Fibroblast of skin of right biceps (primary cell): ENCODE data around the gene EGFLAM.
"Not testable (repeated sequence)": the region's sequence is repeated elsewhere in the genome, so short reads cannot be mapped to it uniquely, and the experiment has no call there.

ENCODE experiments used
- DNase-seq: peaks from one replicate; pipeline ENCODE4 v3.0.0-alpha.2; 2013

The EGFLAM gene

DNA sequence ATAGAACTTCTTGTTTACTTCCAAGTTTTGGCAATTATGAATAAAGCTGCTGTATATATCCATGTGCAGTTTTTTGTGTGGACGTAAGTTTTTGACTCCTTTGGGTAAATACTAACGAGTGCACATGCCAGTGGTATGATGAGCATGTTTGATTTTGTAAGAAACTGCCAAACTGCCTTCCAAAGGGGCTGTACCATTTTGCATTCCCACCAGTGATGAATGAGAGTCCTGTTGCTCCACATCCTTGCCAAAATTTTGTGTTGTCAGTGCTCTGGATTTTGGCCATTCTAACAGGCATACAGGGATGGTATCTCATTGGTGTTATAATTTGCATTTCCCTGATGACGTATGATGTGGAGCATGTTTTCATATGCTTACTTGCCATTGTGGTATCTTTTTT lies 73.5 kb downstream of the EGFLAM start:
- DNase-seq, result no peak

DNA sequence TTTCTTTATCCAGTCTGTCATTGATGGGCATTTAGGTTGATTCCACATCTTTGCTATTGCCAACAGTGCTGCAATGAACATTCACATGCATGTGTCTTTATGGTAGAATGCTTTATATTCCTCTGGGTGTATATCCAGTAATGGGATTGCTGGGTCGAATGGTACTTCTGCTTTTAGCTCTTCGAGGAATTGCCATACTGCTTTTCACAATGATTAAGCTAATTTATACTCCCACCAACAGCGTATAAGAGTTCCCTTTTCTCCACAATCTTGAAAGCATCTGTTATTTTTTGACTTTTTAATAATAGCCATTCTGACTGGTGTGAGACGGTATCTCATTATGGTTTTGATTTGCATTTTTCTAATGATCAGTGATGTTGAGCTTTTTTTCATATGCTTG lies 74.8 kb downstream of the EGFLAM start:
- DNase-seq, result not testable (repeated sequence)

DNA sequence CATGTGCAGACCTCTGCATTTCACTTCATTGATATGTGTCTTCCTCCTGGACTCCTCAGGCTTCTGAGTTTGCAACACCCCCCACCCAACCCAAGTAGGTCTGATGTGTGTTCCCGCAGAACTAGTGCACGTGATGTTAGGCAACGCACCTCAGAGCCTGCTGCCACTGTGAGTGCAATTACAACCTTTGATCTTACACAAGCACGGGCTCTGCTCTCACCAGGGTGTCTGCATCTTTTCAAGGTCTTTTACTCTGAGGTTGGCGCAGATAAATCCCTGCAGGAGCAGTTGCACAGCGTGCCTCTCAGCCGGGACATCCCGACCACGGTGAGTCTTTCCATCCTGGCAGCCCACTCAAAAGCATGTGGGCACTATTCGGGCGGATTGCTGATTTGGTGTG lies 80.1 kb downstream of the EGFLAM start:
- no peak for DNase-seq

DNA sequence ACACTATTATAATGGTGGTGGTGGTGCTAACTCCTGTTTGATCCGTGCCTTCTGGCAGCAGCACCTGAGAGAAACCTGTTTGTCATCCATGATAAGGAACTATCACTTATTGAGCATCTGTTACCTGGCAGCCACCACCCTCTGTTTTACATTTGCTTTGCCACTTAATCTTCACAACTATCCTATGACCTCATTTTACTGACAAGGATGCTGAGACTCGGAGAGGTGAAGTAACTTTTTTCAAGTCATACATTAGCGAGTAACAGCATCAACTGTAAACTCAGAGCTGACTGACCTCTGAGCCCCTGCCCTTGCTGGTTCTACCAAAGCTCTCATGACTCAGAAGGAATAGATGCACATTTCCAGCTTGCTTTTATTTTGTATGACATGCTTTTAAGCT lies 81.1 kb downstream of the EGFLAM start:
- DNase-seq, result no peak

DNA sequence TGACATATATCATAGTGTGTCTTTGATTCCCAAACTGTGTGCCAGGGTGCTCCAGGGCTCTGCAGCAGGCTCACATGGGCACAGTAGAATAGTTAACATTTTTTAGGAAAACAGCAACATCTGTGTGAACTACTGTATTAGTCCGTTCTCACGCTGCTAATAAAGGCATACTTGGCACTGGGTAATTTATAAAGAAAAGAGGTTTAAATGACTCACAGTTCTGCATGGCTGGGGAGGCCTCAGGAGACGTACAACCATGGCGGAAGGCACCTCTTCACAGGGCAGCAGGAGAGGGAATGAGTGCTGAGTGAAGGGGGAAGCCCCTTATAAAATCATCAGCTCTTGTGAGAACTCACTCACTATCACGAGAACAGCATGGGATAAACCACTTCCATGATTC lies 82.7 kb downstream of the EGFLAM start:
- DNase-seq, result no peak

DNA sequence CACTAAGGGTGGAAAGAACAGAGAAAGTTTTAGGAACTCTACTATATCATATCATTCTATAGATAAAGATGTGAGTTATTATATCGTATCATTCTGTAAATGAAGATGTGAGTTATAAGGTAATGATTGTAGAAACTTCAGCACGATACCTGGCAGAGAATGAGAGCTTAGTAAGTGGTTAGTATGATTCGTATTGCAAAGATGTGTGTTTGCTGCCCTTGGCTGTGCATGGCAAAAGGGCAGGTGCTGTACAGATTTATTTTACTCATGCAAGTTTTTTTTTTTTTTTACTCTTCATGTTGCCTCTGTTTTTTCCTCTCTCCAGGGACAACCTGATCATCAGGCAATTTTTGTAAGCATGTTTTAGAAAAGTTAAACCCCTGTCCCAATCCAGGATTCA lies 83.3 kb downstream of the EGFLAM start:
- DNase-seq, result no peak

DNA sequence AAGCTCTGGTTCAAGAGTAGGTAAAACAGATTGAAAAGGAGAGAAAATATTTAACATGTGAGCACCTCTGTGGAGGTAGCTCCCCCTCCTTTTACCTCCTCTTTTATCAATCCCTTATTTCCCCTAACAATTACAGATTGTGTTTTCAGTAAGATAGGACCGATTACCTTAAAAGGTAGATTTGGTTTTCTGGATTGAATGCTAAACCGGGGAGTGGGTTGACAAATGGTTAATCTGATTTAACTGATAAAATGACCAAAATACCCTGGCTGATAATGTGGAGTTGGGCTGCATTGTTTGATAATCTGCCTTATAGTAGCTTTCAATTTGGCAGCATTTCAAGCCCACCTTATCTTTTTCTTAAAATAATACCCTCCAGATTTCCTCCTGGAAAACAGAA lies 83.9 kb downstream of the EGFLAM start:
- DNase-seq, result no peak

DNA sequence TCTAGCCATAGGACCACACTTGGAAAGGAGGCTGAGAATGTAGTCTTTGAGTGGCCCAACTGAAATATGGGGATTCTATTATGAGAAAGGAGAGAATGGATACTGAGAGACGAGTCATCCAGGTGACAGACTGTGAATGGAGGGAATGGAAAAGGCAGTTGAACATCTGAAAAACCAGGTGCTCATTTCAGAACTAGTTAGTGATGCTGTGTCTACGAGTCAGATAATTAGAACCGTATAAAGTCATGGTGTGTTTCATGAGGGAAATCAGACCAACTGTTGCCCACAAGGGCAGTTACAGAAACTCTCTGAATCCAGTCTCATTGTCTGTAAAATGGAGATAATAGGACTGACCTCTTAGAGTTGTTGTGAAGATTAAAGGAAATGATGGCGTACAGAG lies 86.5 kb downstream of the EGFLAM start:
- no peak for DNase-seq

DNA sequence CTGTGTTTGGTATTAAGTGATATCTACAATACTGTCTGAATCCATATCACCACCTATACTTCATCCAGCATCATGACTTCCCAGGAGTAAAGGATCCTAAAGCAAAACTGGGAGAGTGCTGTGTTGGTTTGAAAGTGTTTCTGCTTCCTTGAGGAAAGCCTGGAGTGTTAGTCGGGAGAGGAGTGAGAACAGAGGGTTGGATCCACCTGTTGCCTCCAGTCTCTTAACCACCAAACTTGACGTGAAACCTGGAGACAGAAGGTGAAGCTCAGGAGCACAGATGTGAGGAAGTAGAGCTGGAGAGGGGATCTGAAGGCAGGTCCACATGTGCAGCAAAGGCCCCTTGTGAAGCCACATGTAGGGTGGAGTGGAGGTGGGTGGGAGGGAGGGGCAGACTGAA lies 88.2 kb downstream of the EGFLAM start:
- no peak for DNase-seq

DNA sequence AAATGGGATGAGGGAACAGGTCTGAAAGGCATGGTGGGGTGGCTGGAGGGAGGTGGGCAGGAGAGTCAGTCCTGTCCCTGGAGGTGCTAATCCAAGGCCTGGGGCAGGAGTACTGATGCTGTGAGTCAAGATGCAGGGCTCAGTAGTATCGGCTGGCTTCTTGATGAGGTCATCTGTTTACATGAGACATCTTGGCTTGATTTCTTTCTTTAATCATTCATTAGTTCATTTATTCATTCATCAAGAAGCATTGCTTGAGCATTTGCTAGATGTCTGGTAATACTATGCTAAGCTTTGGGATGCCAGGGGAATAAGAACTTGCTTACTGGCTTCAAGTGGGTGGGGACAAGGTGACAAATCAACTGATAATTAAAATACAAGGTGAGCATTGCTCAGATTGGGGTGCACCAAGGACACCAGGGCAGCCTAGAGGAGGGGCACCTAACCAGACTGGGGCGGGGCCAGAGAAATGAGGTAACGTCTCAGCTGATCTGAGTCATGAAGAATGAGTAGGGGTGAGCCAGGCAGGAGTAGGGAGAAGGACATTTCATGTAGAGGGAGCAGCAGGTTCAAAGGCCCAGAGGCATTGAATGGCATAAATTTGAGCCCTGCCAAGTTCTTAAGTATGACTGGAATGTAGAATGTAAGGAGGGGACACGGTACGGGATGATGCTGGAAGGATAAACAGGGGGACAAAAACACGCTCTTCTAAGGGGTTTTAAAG lies 88.8 kb downstream of the EGFLAM start:
- DNase-seq, result no peak

DNA sequence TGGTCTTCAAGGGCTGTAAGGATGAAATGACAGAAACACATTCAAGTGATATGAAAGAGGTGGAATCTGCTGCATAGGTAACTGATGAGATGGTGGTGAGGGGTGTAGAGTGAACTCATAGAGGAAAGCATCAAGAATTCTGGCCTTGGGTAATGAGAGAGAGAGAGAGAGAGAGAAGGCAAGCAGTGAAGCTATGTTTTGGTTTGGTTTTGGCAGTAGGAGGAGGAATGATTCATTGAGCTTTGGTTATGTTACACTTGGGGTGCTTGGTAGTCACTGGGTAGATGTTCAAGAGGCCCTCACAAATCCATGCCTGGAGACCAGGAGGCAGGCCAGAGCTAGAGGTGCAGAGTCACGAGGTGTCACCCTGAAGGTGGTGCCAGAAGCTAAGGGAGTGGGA lies 89.5 kb downstream of the EGFLAM start:
- no peak for DNase-seq

DNA sequence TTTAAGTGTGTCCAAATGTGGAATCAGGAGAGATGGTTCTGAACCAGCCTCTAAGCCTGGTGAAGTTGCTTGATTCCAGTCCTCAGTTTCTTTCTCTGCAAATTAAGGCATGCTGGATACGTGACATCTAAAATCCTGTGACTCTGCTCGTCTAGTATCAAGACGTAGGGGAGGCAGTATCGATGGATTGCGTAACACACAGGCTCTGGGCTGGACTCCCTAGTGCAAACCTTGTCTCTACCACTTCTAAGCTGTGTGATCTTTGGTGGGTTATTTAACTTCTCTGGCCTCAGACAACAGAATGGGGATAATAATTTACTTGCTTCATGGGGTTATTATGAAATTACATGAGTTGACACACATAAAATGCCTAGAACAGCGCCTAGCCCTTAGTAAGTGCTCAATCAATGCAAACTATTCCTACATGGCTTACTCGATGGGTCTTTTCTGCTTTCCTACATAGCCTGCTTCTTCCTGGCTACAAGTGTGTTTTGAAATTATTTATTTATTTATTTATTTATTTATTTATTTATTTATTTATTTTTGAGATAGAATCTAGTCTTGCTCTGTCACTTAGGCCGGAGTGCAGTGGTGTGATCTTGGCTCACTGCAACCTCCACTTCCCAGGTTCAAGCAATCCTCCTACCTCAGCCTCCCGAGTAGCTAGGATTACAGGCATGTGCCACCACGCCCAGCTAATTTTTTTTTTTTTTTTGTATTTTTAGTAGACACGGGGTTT lies 102.1 kb downstream of the EGFLAM start:
- DNase-seq, result no peak

DNA sequence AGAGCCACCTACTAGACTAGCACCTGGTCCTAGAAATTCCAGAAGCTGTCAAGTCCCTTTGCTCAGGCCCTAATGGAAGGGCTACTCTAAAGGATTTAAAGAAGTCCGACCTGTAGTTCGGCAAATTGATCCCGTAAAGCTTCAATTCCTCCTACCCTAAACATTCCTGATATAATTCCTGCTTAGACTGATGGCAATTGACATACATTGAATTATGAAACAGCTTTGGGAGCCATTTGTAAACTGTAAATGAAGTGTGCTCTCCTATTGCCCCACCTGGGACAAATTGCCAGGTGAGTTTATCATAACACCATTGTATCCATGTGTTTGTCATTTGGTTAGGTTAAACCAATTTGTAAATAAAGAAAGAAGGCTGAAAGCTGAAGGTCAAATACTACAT lies 104.4 kb downstream of the EGFLAM start:
- no peak for DNase-seq

DNA sequence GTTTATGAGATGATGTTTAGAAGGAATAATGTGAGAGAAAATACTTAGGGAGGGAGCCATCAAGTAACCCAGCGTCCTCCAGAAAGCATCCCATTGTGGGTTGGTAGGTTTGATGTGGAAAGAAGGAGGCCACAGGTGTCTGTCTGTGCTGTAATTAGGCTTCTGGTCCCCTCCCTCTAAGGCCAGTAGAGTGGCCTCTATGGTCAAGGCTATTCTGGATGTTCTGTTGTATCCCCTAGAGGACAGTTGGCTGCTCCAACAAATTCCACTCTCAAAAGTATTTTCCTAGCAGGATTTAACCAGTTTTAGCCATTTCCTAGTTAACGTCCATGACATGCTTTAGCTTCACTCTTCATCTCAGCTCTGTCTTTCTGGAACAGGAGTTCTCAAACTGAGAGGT lies 106.5 kb downstream of the EGFLAM start:
- DNase-seq, result no peak

DNA sequence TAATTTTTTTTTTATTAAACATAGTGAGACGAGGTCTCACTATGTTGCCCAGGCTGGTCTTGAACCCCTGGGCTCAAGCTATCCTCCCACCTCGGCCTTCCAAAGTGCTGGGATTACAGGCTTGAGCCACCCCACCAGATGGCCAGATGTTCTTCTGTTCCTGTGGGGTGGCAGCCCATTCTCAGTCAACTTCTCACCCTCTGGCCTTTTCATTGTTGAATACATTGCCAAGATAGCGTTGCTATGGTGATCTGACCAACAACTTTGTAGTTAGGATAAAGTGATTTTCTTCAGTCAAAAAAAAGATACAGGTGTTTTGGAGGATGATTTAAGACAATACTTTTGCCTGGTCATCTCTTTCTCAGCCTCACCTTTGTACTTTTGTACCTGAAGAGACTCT lies 109.1 kb downstream of the EGFLAM start:
- DNase-seq, result no peak

DNA sequence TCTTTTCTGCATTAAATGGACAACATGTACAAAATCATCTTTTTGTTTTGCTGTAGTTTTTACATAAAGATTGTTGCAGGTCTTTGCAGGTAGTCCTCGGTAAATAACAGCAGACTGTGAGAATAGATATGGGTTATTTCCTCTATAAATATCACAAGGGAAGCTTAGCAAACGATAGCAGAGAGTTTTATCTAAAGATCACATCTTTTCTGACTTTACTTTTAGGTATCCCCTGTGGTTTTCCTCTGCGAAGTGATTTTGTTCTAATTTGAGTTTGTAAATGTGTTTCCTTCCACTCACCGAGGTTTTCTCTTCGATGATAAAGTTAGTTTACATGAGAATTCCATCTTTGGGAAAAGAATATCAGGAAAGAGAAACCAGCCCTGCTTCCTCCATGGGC lies 109.6 kb downstream of the EGFLAM start:
- DNase-seq, result no peak

DNA sequence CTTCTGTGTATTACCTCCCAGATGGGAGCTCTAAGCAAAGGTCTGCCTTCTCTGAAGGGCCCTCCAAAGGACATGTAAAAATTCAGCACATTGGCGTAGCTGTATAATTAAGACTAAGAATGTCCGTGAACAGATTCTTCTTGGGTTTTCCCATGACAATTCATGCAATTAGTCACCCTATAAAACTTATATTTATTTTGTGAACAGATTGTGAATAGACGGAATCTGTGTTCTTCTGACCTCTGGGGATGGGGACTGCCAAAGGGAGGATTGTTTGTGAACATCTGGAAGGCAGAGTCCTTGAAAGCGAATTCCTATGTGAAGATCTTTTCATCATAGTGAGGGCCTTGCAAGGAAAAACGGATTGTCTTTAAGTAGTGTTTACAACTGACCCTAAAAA lies 111.3 kb downstream of the EGFLAM start:
- peak; percentile 25 for DNase-seq

DNA sequence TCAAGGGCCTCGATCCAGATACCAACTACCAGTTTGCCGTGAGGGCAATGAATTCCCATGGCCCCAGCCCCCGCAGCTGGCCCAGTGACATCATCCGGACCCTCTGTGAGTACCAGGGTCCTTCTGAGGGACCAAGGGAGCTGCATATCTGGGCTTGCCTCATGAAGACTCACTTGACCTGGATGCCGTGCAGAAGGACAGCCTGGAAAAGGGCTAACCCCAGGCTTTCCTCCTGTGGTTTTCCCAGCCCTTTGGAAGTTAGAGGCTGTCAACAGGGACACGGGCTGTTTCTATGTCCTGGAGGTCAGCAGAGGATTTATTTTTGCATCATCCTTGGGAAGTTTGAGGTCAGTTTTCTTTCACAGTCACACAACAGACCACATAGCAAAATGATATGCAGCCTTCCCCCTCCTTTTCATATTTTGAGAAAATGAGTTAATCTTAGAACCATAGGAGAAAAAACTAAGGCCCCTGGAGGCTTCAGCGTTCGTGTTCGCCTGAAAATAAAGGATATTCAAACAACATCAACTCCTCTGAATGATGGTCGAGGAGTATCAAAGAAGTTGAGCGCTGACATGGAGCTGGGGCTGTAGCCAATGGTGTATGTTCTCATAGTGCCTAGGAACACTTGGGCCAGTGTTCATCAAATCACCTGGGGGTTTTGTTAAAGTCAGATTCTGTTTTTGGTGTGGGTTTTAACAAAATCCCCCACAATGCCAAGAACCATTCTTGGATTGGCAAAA lies 112.2 kb downstream of the EGFLAM start:
- DNase-seq, result no peak

DNA sequence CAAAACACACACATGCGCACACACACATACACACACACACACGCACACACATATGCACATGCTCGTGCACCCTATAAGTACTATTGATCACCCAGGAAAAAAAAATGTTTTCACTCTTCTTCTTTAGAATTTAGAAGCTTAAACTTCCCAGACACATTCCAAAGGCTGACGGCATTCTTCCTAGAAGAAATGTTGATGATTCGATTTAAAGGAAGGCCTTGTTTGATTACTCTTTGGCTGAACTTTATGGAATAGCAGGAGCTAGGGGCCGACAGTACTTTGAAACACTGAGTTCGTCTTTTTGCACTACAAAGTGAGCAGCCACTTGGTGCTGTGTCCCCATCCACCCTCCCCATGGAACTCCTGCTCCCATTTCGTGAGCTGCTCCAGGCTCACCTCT lies 113.2 kb downstream of the EGFLAM start:
- peak; percentile 52 for DNase-seq

DNA sequence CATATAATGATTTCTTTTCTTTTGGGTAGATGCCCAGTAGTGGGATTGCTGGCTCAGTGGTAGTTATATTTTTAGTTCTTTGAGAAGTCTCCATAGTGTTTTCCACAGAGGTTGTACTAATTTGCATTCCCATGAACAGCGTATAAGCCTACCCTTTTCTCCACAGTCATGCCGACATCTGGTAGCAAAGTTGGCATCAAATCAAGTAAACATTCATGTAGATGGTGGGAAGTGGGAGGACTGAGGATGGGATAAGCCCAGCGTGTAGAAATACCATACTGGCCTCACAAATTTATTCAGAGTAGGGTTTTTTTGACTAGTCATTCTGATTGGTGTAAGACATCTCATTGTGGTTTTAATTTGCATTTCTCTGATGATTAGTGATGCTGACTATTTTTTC lies 115.4 kb downstream of the EGFLAM start:
- DNase-seq, result peak; percentile 75

DNA sequence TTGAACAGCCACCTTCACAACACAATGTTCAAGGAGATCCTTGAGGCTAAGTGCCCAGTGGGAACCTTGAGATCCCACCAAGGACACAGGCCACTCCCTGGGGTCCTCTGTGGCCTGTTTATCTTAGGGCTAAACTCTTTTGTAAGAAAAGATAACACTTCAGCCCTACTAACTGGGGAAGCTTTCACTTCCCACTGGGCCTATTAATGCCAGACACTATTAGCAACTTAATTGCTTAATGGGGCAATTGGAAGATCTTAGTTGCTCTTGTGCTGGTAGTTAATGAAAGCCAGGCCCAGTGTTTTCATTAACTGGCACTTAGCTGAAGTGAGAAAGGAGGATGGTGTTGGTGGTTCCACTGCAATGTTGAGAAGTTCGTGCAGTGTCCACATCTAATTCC lies 117.1 kb downstream of the EGFLAM start:
- no peak for DNase-seq

DNA sequence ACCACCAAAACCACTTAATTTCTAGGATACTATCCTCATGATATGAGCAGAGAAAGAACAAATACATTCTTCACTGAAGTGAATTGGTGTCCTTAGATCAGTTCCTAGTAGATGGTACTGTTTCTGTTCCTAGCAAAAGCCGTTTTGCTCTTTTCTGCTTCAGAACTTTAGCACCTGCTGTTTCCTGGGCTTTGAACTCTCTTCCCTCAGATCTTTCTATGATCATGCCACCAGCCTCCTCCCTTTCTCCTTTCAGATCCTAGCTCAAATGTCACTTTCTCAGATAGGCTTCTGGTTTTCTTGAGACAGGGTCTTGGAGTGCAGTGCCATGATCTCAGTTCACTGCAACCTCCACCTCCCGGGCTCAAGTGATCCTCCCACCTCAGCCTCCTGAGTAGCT lies 118.0 kb downstream of the EGFLAM start:
- DNase-seq, result no peak

DNA sequence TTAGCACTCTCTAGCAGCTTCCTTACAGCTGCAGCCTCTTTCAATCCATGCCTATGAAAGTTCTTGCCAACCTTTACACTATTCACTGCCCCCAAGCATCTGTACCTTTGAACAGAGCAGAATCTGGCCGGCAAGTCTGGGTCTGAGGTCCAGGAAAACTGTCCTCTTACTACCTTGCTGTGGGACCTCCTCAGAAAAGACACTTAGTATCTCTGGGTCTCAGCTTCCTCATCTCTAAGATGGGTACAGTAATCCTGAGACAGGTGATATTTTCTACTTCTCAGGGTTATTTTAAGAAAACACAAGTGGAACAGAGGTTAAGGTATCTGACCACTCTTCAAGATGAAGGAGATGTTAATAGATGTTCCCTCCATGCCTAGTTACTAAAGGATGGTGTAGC lies 120.2 kb downstream of the EGFLAM start:
- no peak for DNase-seq

DNA sequence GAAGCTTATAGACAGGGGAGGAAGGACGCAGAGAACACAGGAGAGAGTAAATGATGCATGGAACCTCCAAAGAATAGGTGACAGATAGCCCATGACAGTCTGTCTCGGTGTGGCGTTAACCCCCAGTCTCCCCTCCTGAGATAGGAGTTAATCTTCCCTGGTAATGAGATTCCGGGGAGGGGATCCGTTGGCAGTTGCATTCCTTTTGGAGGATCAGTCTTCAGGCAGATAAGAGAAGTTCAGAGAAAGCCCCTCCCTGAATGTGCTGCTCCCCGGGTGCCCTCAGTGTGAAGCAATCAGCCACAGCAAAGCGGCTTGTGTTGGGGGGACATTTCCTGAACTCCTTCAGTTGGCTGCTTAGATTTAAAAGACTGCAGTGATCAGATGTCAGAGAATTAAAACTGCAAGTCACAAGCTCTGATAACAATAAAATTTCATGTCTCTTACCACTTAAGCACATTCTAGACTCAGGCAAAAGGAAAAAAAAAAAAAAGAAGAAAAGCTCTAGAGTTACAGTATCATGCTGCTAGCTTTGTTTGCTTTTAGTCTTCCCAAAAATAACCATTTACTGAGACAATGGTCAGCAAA lies 121.1 kb downstream of the EGFLAM start:
- DNase-seq, result no peak
